IMR-90 (cell line): ENCODE results near the gene PRPS1. TPM values are rescaled to one million over a fixed set of nuclear protein-coding genes. Genes with fewer than 3 reads are reported as not detected.

Source experiments
- ATAC-seq: fragments of 200-7000 bp; cut with Tn5 transposase; 2 replicates; pipeline ENCODE4 v1.9.1; 2020; ENCODE audit warnings: low read depth, mild to moderate bottlenecking, moderate library complexity
- BruUV-seq: library from RNA; stranded (reverse); fragments of 400-500 nt; replicated peaks from 2 replicates; lab custom pipeline; 2021; lab: Mats Ljungman, UMichigan
- CTCF ChIA-PET: fragments of 300-600 bp; formaldehyde crosslinking; extraction: SDS; loops from one replicate; lab custom pipeline; 2021; ENCODE audit warnings: antibody characterized with exemption; lab: Yijun Ruan, JAX
- POLR2A ChIA-PET: fragments of 300-600 bp; sonication (Branson Sonifier 250); formaldehyde crosslinking; loops from one replicate; lab custom pipeline; 2022; ENCODE audit warnings: antibody characterized with exemption; ENCODE audit not compliant: unreplicated experiment; lab: Charles Lee
- DNase-seq: peaks from one replicate; pipeline ENCODE4 v3.0.0; 2013
- H2AFZ ChIP-seq: replicated peaks from 2 replicates; pipeline ENCODE3; 2013; ENCODE audit warnings: low read length, mild to moderate bottlenecking; ENCODE audit not compliant: poor library complexity
- H2AK5ac ChIP-seq: 2 replicates; pipeline ENCODE4 v1.6.1; 2013; ENCODE audit warnings: low read depth, low read length, inconsistent platforms
- H2AK9ac ChIP-seq: replicated peaks from 2 replicates; pipeline ENCODE3; 2013; ENCODE audit warnings: mild to moderate bottlenecking, low read depth, low read length, moderate library complexity; ENCODE audit not compliant: poor library complexity
- H2BK120ac ChIP-seq: 2 replicates; pipeline ENCODE4 v1.6.1; 2013; ENCODE audit warnings: low read depth, low read length, inconsistent platforms
- H2BK15ac ChIP-seq: 3 replicates; pipeline ENCODE4 v1.6.1; 2013; ENCODE audit warnings: low read depth, low read length, inconsistent platforms
- H2BK20ac ChIP-seq: 2 replicates; pipeline ENCODE4 v1.6.1; 2013; ENCODE audit warnings: low read depth, mild to moderate bottlenecking, inconsistent platforms, low read length, moderate library complexity
- H2BK5ac ChIP-seq: 2 replicates; pipeline ENCODE4 v1.6.1; 2013; ENCODE audit warnings: mild to moderate bottlenecking, low read depth, low read length, inconsistent platforms; ENCODE audit not compliant: poor library complexity, severe bottlenecking
- H3K14ac ChIP-seq: replicated peaks from 2 replicates; pipeline ENCODE4 v1.6.1; 2013; ENCODE audit warnings: low read depth, low read length, inconsistent platforms
- H3K18ac ChIP-seq: 2 replicates; pipeline ENCODE4 v1.6.1; 2013; ENCODE audit warnings: low read depth, low read length, control low read depth
- H3K23ac ChIP-seq: 2 replicates; pipeline ENCODE4 v1.6.1; 2013; ENCODE audit warnings: low read depth, low read length, inconsistent platforms
- H3K27ac ChIP-seq: 2 replicates; pipeline ENCODE4 v1.5.1; 2013; ENCODE audit warnings: mild to moderate bottlenecking, control low read depth, low read length; ENCODE audit not compliant: insufficient read depth
- H3K27me3 ChIP-seq: 2 replicates; pipeline ENCODE4 v1.6.1; 2013; ENCODE audit warnings: low read length; ENCODE audit not compliant: control insufficient read depth, insufficient read depth
- H3K36me3 ChIP-seq: 2 replicates; pipeline ENCODE4 v1.6.1; 2013; ENCODE audit warnings: low read length, mixed read lengths; ENCODE audit not compliant: control insufficient read depth, insufficient read depth
- H3K4ac ChIP-seq: 2 replicates; pipeline ENCODE4 v1.6.1; 2013; ENCODE audit warnings: low read depth, low read length, inconsistent platforms
- H3K4me1 ChIP-seq: 2 replicates; pipeline ENCODE4 v1.6.1; 2013; ENCODE audit warnings: low read length, mixed read lengths; ENCODE audit not compliant: control insufficient read depth, insufficient read depth
- H3K4me2 ChIP-seq: 2 replicates; pipeline ENCODE4 v1.6.1; 2013; ENCODE audit warnings: low read depth, mild to moderate bottlenecking, control low read depth, low read length, moderate library complexity
- H3K4me3 ChIP-seq: 2 replicates; pipeline ENCODE4 v1.5.1; 2013; ENCODE audit warnings: low read depth, mild to moderate bottlenecking, control low read depth, low read length, moderate library complexity; ENCODE audit not compliant: insufficient read depth
- H3K56ac ChIP-seq: 2 replicates; pipeline ENCODE4 v1.6.1; 2013; ENCODE audit warnings: low read length, inconsistent platforms; ENCODE audit not compliant: insufficient read depth; ENCODE audit errors: extremely low read depth
- H3K79me1 ChIP-seq, 2 experiments: 2 replicates each; pipeline ENCODE4 v1.6.1; 2013; ENCODE audit warnings: low read length in 2 of 2, inconsistent platforms in 1 of 2, low read depth in 1 of 2
- H3K9ac ChIP-seq: 2 replicates; pipeline ENCODE4 v1.6.1; 2013; ENCODE audit warnings: low read depth, low read length, control low read depth
- H3K9me1 ChIP-seq: 2 replicates; pipeline ENCODE4 v1.6.1; 2013; ENCODE audit warnings: low read length, inconsistent platforms; ENCODE audit not compliant: insufficient read depth
- H3K9me3 ChIP-seq: 2 replicates; pipeline ENCODE4 v1.6.1; 2013; ENCODE audit warnings: low read length; ENCODE audit not compliant: control insufficient read depth, insufficient read depth
- H4K20me1 ChIP-seq: 2 replicates; pipeline ENCODE4 v1.6.1; 2013; ENCODE audit warnings: low read length, inconsistent platforms; ENCODE audit not compliant: insufficient read depth
- H4K5ac ChIP-seq: 2 replicates; pipeline ENCODE4 v1.6.1; 2013; ENCODE audit warnings: mild to moderate bottlenecking, low read depth, low read length, control low read depth
- H4K8ac ChIP-seq, 2 experiments: 2 replicates each; pipeline ENCODE4 v1.6.1; 2013; ENCODE audit warnings: low read depth in 2 of 2, low read length in 2 of 2, control low read depth in 1 of 2, inconsistent platforms in 1 of 2
- H4K91ac ChIP-seq: 2 replicates; pipeline ENCODE4 v1.6.1; 2013; ENCODE audit warnings: low read depth, low read length, inconsistent platforms; ENCODE audit not compliant: insufficient read depth
- BHLHE40 ChIP-seq: fragments of 150-350 bp; IDR thresholded peaks from 2 replicates; pipeline ENCODE4 v1.6.1; 2016; ENCODE audit warnings: mild to moderate bottlenecking, low read depth, low read length
- CEBPB ChIP-seq: IDR thresholded peaks from 2 replicates; pipeline ENCODE4 v1.6.1; 2012; ENCODE audit warnings: low read depth, low read length, improper control_type of control experiment
- MAZ ChIP-seq: IDR thresholded peaks from 2 replicates; pipeline ENCODE4 v1.6.1; 2012; ENCODE audit warnings: low read depth, mild to moderate bottlenecking, low read length, improper control_type of control experiment, moderate library complexity, borderline replicate concordance
- WGBS, 2 experiments: methylation state at CpG; one replicate each; pipeline versions ENCODE4 v1.1.5 to v1.1.7; 2013; ENCODE audit warnings: missing lambda C conversion rate in 2 of 2; ENCODE audit not compliant: insufficient read length in 1 of 2; ENCODE audit errors: extremely low coverage in 2 of 2; 5-methylcytosine and 5-hydroxymethylcytosine counted together
- dilution Hi-C: fragments of 300-500 bp; cut with HindIII; formaldehyde crosslinking; loops from one replicate; pipeline ENCODE4 v1.14.3; 2018; ENCODE audit warnings: low sequenced_read_pairs; ENCODE audit not compliant: unreplicated experiment
- in situ Hi-C: fragments of 300-500 bp; cut with MboI; formaldehyde crosslinking; loops from 3 replicates; pipeline ENCODE4 v1.14.3; 2019; ENCODE audit warnings: low sequenced_read_pairs, inconsistent platforms, mixed read lengths
- intact Hi-C: fragments of 100-400 bp; cut with micrococcal nuclease; formaldehyde crosslinking; loops from 2 replicates; pipeline ENCODE4 v1.10.0; 2022
- polyA plus RNA-seq, 3 experiments: library from polyadenylated mRNA; depleted of rRNA; stranded (reverse); fragments of >200 nt; gene quantifications; 2 replicates each; pipeline ENCODE4 v1.2.3, GENCODE V29; 2012; ENCODE audit warnings: low replicate concordance in 1 of 3
- total RNA-seq: library from RNA; depleted of rRNA; stranded (reverse); fragments of >200 nt; gene quantifications from 2 replicates; pipeline ENCODE4 v1.2.3, GENCODE V29; 2012

PRPS1 gene
- total and polyA plus RNA-seq, 2 of the 4 experiments (the other 2 are of a cell fraction), result 118 to 137 TPM

- no peak overlapping the region for H2BK120ac ChIP-seq
- dilution Hi-C loops (no loop called here), in situ Hi-C loops (no loop called here), intact Hi-C loops (no loop called here)
- no peak overlapping the region for H3K27ac ChIP-seq
- no peak overlapping the region for H4K5ac ChIP-seq
- no peak overlapping the region for H2BK15ac ChIP-seq
- no peaks in the 10 kb centered on the region for H3K9me1 ChIP-seq
- no CpG with 5 or more reads among the region's 4 CpGs for WGBS, 2 experiments
- H3K56ac ChIP-seq, result no peak overlapping the region
- no peaks in the 10 kb centered on the region for H3K36me3 ChIP-seq
- peaks cover 26% of the 10 kb centered on the region for H3K27me3 ChIP-seq
- H3K9me3 ChIP-seq, result no peaks in the 10 kb centered on the region
- CTCF ChIA-PET, result no interaction called here
- no peak overlapping the region for H2BK20ac ChIP-seq
- H3K4me1 ChIP-seq, result no peaks in the 10 kb centered on the region
- no peak overlapping the region for H3K4ac ChIP-seq
- TF ChIP-seq CEBPB (peak; percentile 62), BHLHE40 (no peak), MAZ (no peak)
- H3K4me2 ChIP-seq, result no peak overlapping the region
- H3K4me3 ChIP-seq, result no peak overlapping the region
- H3K9ac ChIP-seq, result no peak overlapping the region
- no peaks in the 10 kb centered on the region for H3K79me1 ChIP-seq
- no peak overlapping the region for H2AK9ac ChIP-seq
- H4K91ac ChIP-seq, result no peak overlapping the region
- H3K18ac ChIP-seq, result no peak overlapping the region
- ATAC-seq (no peak), DNase-seq (no peak)
- H2AFZ ChIP-seq, result no peak overlapping the region
- no TSS peak for BruUV-seq
- H3K14ac ChIP-seq, result no peak overlapping the region
- H3K23ac ChIP-seq, result no peak overlapping the region
- no peak overlapping the region for H2BK5ac ChIP-seq
- no peak overlapping the region for H2AK5ac ChIP-seq
- POLR2A ChIA-PET, result no interaction called here
- H4K20me1 ChIP-seq, result no peaks in the 10 kb centered on the region
- H4K8ac ChIP-seq, result no peak overlapping the region
Observed at GRCh38 chrX:107683124-107683895, 55.0 kb downstream of the PRPS1 start.
